ENCODE measurements around the gene TUBA3E. TPM values are rescaled to one million over a fixed set of nuclear protein-coding genes. Genes with fewer than 3 reads are reported as not detected.
A peak's percentile ranks its signal among the peaks of the same experiment; 100 is the strongest.

TUBA3E gene
- total and polyA plus RNA-seq, 2 of the 13 experiments (the other 11 are each of a cell fraction or from before 2014, with no cell fraction given), result not detected

- TF ChIP-seq FOXO4 (CRISPR knock-in tag; conservative IDR thresholded peaks at IDR 0.05) (no peak), FOXP1 (IDR thresholded peaks at IDR 0.05) (no peak), FOXP1 (CRISPR knock-in tag; IDR thresholded peaks at IDR 0.05) (no peak), RBM39 (IDR thresholded peaks at IDR 0.05; ENCODE audit: low read depth, low read length, poor library complexity, severe bottlenecking) (no peak), ERF (CRISPR knock-in tag; IDR thresholded peaks at IDR 0.05) (peak; percentile 77), ZNF766 (CRISPR knock-in tag; IDR thresholded peaks at IDR 0.05; ENCODE audit: borderline replicate concordance) (0 out of 2 replicates have a peak, but pooled peaks have one; percentile 32), KDM2A (CRISPR knock-in tag; IDR thresholded peaks at IDR 0.05; ENCODE audit: borderline replicate concordance, low read depth) (peak; percentile 89), NKX3-1 (CRISPR knock-in tag; IDR thresholded peaks at IDR 0.05) (peak; percentile 43), ZNF382 (CRISPR knock-in tag; IDR thresholded peaks at IDR 0.05; ENCODE audit: borderline replicate concordance) (no peak), POLR2A (IDR thresholded peaks at IDR 0.05; ENCODE audit: insufficient read depth in 1 of 2, low read depth in 2 of 2, low read length in 2 of 2) (peak; percentile 68 to 71), HMGA1 (CRISPR knock-in tag; conservative IDR thresholded peaks at IDR 0.05) (no peak), YEATS2 (CRISPR knock-in tag; IDR thresholded peaks at IDR 0.05; ENCODE audit: borderline replicate concordance) (peak; percentile 94), KLF6 (CRISPR knock-in tag; IDR thresholded peaks at IDR 0.05) (peak; percentile 83), CHD4 (IDR thresholded peaks at IDR 0.05; ENCODE audit: borderline replicate concordance, low read length) (no peak), POLR2AphosphoS5 (IDR thresholded peaks at IDR 0.05; ENCODE audit: low read depth, low read length) (peak; percentile 72), MBNL3 (CRISPR knock-in tag; conservative IDR thresholded peaks at IDR 0.05) (no peak), NFAT5 (CRISPR knock-in tag; IDR thresholded peaks at IDR 0.05) (peak; percentile 72), ZNF543 (CRISPR knock-in tag; IDR thresholded peaks at IDR 0.05) (peak; percentile 56; the same call in 1 of the 2 replicates), PHB2 (IDR thresholded peaks at IDR 0.05; ENCODE audit: partially characterized antibody) (no peak), ARID4A (CRISPR knock-in tag; IDR thresholded peaks at IDR 0.05; ENCODE audit: borderline replicate concordance) (peak; percentile 98), ZNF224 (CRISPR knock-in tag; IDR thresholded peaks at IDR 0.05) (0 out of 2 replicates have a peak, but pooled peaks have one; percentile 40), THAP11 (CRISPR knock-in tag; IDR thresholded peaks at IDR 0.05) (peak; percentile 91)
Measured at GRCh38 chr2:130181325-130181879, 16.8 kb downstream of the TUBA3E start, which contains the start of gene SMPD4 (continued).

All from HepG2 (cell line).